HepG2 (cell line): ENCODE data around the gene VSIG10L.

Experiments
- ARHGAP35 ChIP-seq: sonication (generic); formaldehyde crosslinking; IDR thresholded peaks from 2 replicates; pipeline ENCODE4 v1.9.0; 2022; ENCODE audit warnings: mild to moderate bottlenecking, inconsistent platforms, moderate library complexity, missing genetic modification reagents, borderline replicate concordance
- ZNF160 ChIP-seq: sonication (generic); formaldehyde crosslinking; IDR thresholded peaks from 2 replicates; pipeline ENCODE4 v1.8.0; 2022; ENCODE audit warnings: mild to moderate bottlenecking, inconsistent platforms, missing genetic modification reagents

- TF ChIP-seq ZNF160, result no peak
- TF ChIP-seq ARHGAP35 (CRISPR knock-in tag), result no peak
Measured at GRCh38 chr19:51365211-51365964, 23.4 kb upstream of the VSIG10L start.
